GM12878 (cell line): Measurements from ENCODE around the gene DNAJC18. TPM values are rescaled to one million over a fixed set of nuclear protein-coding genes. Genes with fewer than 3 reads are reported as not detected.

Source experiments
- BCL11A ChIP-seq: IDR thresholded peaks from 2 replicates; pipeline ENCODE4 v1.6.1; 2011; ENCODE audit warnings: low read depth, low read length
- BMI1 ChIP-seq: fragments of 450-650 bp; IDR thresholded peaks from 2 replicates; pipeline ENCODE4 v1.6.1; 2016; ENCODE audit warnings: mild to moderate bottlenecking, moderate library complexity, borderline replicate concordance
- CEBPB ChIP-seq, 2 experiments: fragments of 150-350 bp in 1 of 2; IDR thresholded peaks; 2 replicates each; pipeline ENCODE4 v1.6.1; 2012 to 2014; ENCODE audit warnings: low read depth in 2 of 2, low read length in 2 of 2, borderline replicate concordance in 1 of 2, inconsistent platforms in 1 of 2
- CEBPZ ChIP-seq: fragments of 150-350 bp; IDR thresholded peaks from 2 replicates; pipeline ENCODE4 v1.6.1; 2016; ENCODE audit warnings: low read depth, low read length
- CREB1 ChIP-seq: IDR thresholded peaks from 2 replicates; pipeline ENCODE4 v1.6.1; 2012; ENCODE audit warnings: low read depth, mild to moderate bottlenecking, inconsistent platforms
- ESRRA ChIP-seq: IDR thresholded peaks from 2 replicates; pipeline ENCODE4 v1.6.1; 2012; ENCODE audit warnings: mild to moderate bottlenecking, low read length, improper control_type of control experiment
- IRF5 ChIP-seq: fragments of 450-650 bp; IDR thresholded peaks from 2 replicates; pipeline ENCODE4 v1.6.1; 2017; ENCODE audit warnings: borderline replicate concordance
- MTA2 ChIP-seq: fragments of 450-650 bp; IDR thresholded peaks from 2 replicates; pipeline ENCODE4 v1.6.1; 2016; ENCODE audit warnings: low read depth, mild to moderate bottlenecking, moderate library complexity
- POLR2AphosphoS2 ChIP-seq: IDR thresholded peaks from 2 replicates; pipeline ENCODE4 v1.6.1; 2011; ENCODE audit warnings: low read depth, mild to moderate bottlenecking, low read length, improper control_type of control experiment, moderate library complexity
- RB1 ChIP-seq: fragments of 450-650 bp; formaldehyde crosslinking; IDR thresholded peaks from 2 replicates; pipeline ENCODE4 v1.6.1; 2017; ENCODE audit warnings: mild to moderate bottlenecking, borderline replicate concordance
- ZNF384 ChIP-seq: IDR thresholded peaks from 2 replicates; pipeline ENCODE4 v1.6.1; 2012; ENCODE audit warnings: low read depth, mild to moderate bottlenecking, low read length, improper control_type of control experiment, borderline replicate concordance
- ZSCAN29 ChIP-seq: fragments of 450-650 bp; IDR thresholded peaks from 2 replicates; pipeline ENCODE4 v1.6.1; 2017; ENCODE audit warnings: mild to moderate bottlenecking, moderate library complexity
- polyA plus RNA-seq, 11 experiments: library from polyadenylated mRNA; depleted of rRNA in 4 of 11; unstranded in 6 of 11; stranded (reverse) in 5 of 11; fragments of >200 nt; fragmentation: Nextera tagmentation in 4 of 11; fragmentation: Illumina TruSeq in 1 of 11; extraction: Ambion mirVana in 4 of 11; extraction: Trizol in 1 of 11; gene quantifications; 1 replicate in 1 of 11; 2 replicates in 10 of 11; pipeline versions ENCODE4 v1.2.1 to v1.2.3, GENCODE V29; 2011 to 2016; ENCODE audit warnings: inconsistent platforms in 2 of 11, missing spikeins in 2 of 11, low read depth in 1 of 11
- total RNA-seq, 4 experiments: library from RNA; depleted of rRNA in 3 of 4; stranded (reverse); fragments of >200 nt in 3 of 4; fragmentation: Illumina TruSeq in 1 of 4; extraction: Trizol in 1 of 4; gene quantifications; 2 replicates each; pipeline versions ENCODE4 v1.2.1 to v1.2.3, GENCODE V29; 2013 to 2021
- TF ChIP-seq, protein P1 (sequence below): fragments of 450-650 bp; IDR thresholded peaks from 2 replicates; pipeline ENCODE4 v1.6.1; 2017; ENCODE audit warnings: mild to moderate bottlenecking, moderate library complexity
- TF ChIP-seq, protein P2 (sequence below): fragments of 450-650 bp; formaldehyde crosslinking; IDR thresholded peaks from 2 replicates; pipeline ENCODE4 v1.4.0; 2020; ENCODE audit warnings: mild to moderate bottlenecking, moderate library complexity

Gene DNAJC18
- total and polyA plus RNA-seq, 10 of the 15 experiments (the other 5 are each of a cell fraction or from before 2014, with no cell fraction given) = 6.4 to 26.7 (median 17.7) TPM

GRCh38 chr5:139439013-139439903 lies at the start of gene DNAJC18 (continued):
- TF ChIP-seq CEBPZ = no peak
- TF ChIP-seq CEBPB (IDR thresholded peaks at IDR 0.05; ENCODE audit: borderline replicate concordance in 1 of 2, low read depth in 2 of 2, low read length in 2 of 2) = no peak
- no peak for TF ChIP-seq ZSCAN29
- TF ChIP-seq RB1 = peak; percentile 48; the same call in 1 of the 2 replicates
- TF ChIP-seq IRF5 = no peak
- TF ChIP-seq, protein P1, sequence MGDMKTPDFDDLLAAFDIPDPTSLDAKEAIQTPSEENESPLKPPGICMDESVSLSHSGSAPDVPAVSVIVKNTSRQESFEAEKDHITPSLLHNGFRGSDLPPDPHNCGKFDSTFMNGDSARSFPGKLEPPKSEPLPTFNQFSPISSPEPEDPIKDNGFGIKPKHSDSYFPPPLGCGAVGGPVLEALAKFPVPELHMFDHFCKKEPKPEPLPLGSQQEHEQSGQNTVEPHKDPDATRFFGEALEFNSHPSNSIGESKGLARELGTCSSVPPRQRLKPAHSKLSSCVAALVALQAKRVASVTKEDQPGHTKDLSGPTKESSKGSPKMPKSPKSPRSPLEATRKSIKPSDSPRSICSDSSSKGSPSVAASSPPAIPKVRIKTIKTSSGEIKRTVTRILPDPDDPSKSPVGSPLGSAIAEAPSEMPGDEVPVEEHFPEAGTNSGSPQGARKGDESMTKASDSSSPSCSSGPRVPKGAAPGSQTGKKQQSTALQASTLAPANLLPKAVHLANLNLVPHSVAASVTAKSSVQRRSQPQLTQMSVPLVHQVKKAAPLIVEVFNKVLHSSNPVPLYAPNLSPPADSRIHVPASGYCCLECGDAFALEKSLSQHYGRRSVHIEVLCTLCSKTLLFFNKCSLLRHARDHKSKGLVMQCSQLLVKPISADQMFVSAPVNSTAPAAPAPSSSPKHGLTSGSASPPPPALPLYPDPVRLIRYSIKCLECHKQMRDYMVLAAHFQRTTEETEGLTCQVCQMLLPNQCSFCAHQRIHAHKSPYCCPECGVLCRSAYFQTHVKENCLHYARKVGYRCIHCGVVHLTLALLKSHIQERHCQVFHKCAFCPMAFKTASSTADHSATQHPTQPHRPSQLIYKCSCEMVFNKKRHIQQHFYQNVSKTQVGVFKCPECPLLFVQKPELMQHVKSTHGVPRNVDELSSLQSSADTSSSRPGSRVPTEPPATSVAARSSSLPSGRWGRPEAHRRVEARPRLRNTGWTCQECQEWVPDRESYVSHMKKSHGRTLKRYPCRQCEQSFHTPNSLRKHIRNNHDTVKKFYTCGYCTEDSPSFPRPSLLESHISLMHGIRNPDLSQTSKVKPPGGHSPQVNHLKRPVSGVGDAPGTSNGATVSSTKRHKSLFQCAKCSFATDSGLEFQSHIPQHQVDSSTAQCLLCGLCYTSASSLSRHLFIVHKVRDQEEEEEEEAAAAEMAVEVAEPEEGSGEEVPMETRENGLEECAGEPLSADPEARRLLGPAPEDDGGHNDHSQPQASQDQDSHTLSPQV = no peak
- no peak for TF ChIP-seq BCL11A
- TF ChIP-seq ZNF384 = no peak
- TF ChIP-seq, protein P2, sequence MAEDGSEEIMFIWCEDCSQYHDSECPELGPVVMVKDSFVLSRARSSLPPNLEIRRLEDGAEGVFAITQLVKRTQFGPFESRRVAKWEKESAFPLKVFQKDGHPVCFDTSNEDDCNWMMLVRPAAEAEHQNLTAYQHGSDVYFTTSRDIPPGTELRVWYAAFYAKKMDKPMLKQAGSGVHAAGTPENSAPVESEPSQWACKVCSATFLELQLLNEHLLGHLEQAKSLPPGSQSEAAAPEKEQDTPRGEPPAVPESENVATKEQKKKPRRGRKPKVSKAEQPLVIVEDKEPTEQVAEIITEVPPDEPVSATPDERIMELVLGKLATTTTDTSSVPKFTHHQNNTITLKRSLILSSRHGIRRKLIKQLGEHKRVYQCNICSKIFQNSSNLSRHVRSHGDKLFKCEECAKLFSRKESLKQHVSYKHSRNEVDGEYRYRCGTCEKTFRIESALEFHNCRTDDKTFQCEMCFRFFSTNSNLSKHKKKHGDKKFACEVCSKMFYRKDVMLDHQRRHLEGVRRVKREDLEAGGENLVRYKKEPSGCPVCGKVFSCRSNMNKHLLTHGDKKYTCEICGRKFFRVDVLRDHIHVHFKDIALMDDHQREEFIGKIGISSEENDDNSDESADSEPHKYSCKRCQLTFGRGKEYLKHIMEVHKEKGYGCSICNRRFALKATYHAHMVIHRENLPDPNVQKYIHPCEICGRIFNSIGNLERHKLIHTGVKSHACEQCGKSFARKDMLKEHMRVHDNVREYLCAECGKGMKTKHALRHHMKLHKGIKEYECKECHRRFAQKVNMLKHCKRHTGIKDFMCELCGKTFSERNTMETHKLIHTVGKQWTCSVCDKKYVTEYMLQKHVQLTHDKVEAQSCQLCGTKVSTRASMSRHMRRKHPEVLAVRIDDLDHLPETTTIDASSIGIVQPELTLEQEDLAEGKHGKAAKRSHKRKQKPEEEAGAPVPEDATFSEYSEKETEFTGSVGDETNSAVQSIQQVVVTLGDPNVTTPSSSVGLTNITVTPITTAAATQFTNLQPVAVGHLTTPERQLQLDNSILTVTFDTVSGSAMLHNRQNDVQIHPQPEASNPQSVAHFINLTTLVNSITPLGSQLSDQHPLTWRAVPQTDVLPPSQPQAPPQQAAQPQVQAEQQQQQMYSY (CRISPR knock-in tag) = no peak
- no peak for TF ChIP-seq MTA2
- TF ChIP-seq CREB1 = peak; percentile 76
- TF ChIP-seq ESRRA = no peak
- TF ChIP-seq BMI1 = no peak
- no peak for TF ChIP-seq POLR2AphosphoS2
